H1 (cell line): Measurements from ENCODE around the gene FAM81A. TPM values are rescaled to one million over a fixed set of nuclear protein-coding genes. Genes with fewer than 3 reads are reported as not detected.

Source experiments
- CTCF ChIA-PET: fragments of 300-600 bp; sonication (Branson Sonifier 250); formaldehyde crosslinking; loops from one replicate; lab custom pipeline; 2021; ENCODE audit not compliant: partially characterized antibody; lab: Charles Lee
- POLR2A ChIA-PET: fragments of 300-600 bp; sonication (Branson Sonifier 250); formaldehyde crosslinking; loops from one replicate; lab custom pipeline; 2021; ENCODE audit warnings: inconsistent platforms; ENCODE audit not compliant: partially characterized antibody; lab: Charles Lee
- DNase-seq, 2 experiments: peaks; one replicate each; pipeline versions ENCODE4 v3.0.0 to v3.0.0-alpha.2; 2010 to 2022; ENCODE audit warnings: low spot score in 2 of 2, low read depth in 1 of 2, mixed read lengths in 1 of 2
- FAIRE-seq: peaks from 2 replicates; lab custom pipeline; 2011; peaks lifted over from hg19 to GRCh38; lab: Jason Lieb, UNC
- H2AFZ ChIP-seq: 2 replicates; pipeline ENCODE4 v1.8.1; 2012; ENCODE audit warnings: low read length, inconsistent platforms
- H2AK5ac ChIP-seq: 2 replicates; pipeline ENCODE4 v1.6.1; 2013; ENCODE audit warnings: low read depth, low read length
- H2BK120ac ChIP-seq: replicated peaks from 2 replicates; pipeline ENCODE3; 2013; ENCODE audit warnings: low read depth, low read length, inconsistent platforms
- H2BK12ac ChIP-seq: 2 replicates; pipeline ENCODE4 v1.6.1; 2013; ENCODE audit warnings: low read depth, low read length
- H2BK15ac ChIP-seq: 2 replicates; pipeline ENCODE4 v1.6.1; 2013; ENCODE audit warnings: low read length
- H2BK20ac ChIP-seq: 2 replicates; pipeline ENCODE4 v1.6.1; 2013; ENCODE audit warnings: low read length
- H2BK5ac ChIP-seq: 2 replicates; pipeline ENCODE4 v1.6.1; 2013; ENCODE audit warnings: low read depth, low read length
- H3K14ac ChIP-seq: 2 replicates; pipeline ENCODE4 v1.6.1; 2013; ENCODE audit warnings: inconsistent platforms; ENCODE audit not compliant: insufficient read length
- H3K18ac ChIP-seq: 2 replicates; pipeline ENCODE4 v1.6.1; 2013; ENCODE audit warnings: low read length; ENCODE audit errors: extremely low read depth
- H3K23ac ChIP-seq: 2 replicates; pipeline ENCODE4 v1.6.1; 2013; ENCODE audit warnings: inconsistent platforms; ENCODE audit not compliant: insufficient read length
- H3K23me2 ChIP-seq: 2 replicates; pipeline ENCODE4 v1.6.1; 2013; ENCODE audit warnings: low read depth, low read length
- H3K27ac ChIP-seq: 2 replicates; pipeline ENCODE4 v1.6.1; 2011; ENCODE audit warnings: low read depth, low read length, inconsistent platforms
- H3K27me3 ChIP-seq, 4 experiments: replicated peaks in 1 of 4; 1 replicate in 1 of 4; 2 replicates in 3 of 4; pipeline versions ENCODE4 v1.6.1 to v1.8.1; 2011 to 2013; ENCODE audit warnings: low read length in 3 of 4, mild to moderate bottlenecking in 3 of 4, inconsistent platforms in 2 of 4, mixed read lengths in 2 of 4, moderate library complexity in 1 of 4; ENCODE audit not compliant: control insufficient read depth in 3 of 4, insufficient read depth in 3 of 4; ENCODE audit errors: extremely low read depth in 1 of 4
- H3K36me3 ChIP-seq, 4 experiments: 2 replicates each; pipeline versions ENCODE4 v1.6.1 to v1.8.1; 2011 to 2013; ENCODE audit warnings: mild to moderate bottlenecking in 4 of 4, low read length in 3 of 4, moderate library complexity in 2 of 4, control low read depth in 1 of 4, inconsistent platforms in 1 of 4; ENCODE audit not compliant: insufficient read depth in 4 of 4, control insufficient read depth in 2 of 4
- H3K4ac ChIP-seq: replicated peaks from 2 replicates; pipeline ENCODE3; 2013; ENCODE audit warnings: low read length, low read depth, mixed read lengths, inconsistent platforms; ENCODE audit not compliant: insufficient read length
- H3K4me1 ChIP-seq, 4 experiments: replicated peaks in 1 of 4; 1 replicate in 1 of 4; 2 replicates in 3 of 4; pipeline versions ENCODE4 v1.6.1 to v1.8.1; 2011 to 2013; ENCODE audit warnings: low read length in 3 of 4, inconsistent platforms in 2 of 4, mixed read lengths in 1 of 4; ENCODE audit not compliant: insufficient read depth in 4 of 4, control insufficient read depth in 3 of 4
- H3K4me2 ChIP-seq, 2 experiments: 2 replicates each; pipeline versions ENCODE4 v1.6.1 to v1.8.1; 2011 to 2013; ENCODE audit warnings: low read depth in 2 of 2, low read length in 2 of 2, control low read depth in 1 of 2, inconsistent platforms in 1 of 2, mild to moderate bottlenecking in 1 of 2; ENCODE audit not compliant: insufficient read depth in 1 of 2
- H3K4me3 ChIP-seq, 4 experiments: fragments of 200-600, 300-600 bp in 1 of 4; sonication (generic), shearing (Covaris generic), sonication (Bioruptor Twin) in 1 of 4; 2 replicates each; pipeline versions ENCODE4 v1.5.1 to v1.8.1; 2011 to 2016; ENCODE audit warnings: low read length in 4 of 4, low read depth in 3 of 4, control low read depth in 2 of 4, inconsistent platforms in 2 of 4, mild to moderate bottlenecking in 2 of 4, mixed read lengths in 1 of 4, moderate library complexity in 1 of 4; ENCODE audit not compliant: insufficient read depth in 2 of 4; ENCODE audit errors: extremely low read depth in 1 of 4
- H3K56ac ChIP-seq: replicated peaks from 2 replicates; pipeline ENCODE3; 2013; ENCODE audit warnings: low read depth, mild to moderate bottlenecking, mixed read lengths, low read length, inconsistent platforms; ENCODE audit not compliant: insufficient read length
- H3K79me1 ChIP-seq: 2 replicates; pipeline ENCODE4 v1.6.1; 2013; ENCODE audit warnings: low read depth, low read length, control low read depth
- H3K79me2 ChIP-seq, 2 experiments: 2 replicates each; pipeline versions ENCODE4 v1.6.1 to v1.8.1; 2012 to 2013; ENCODE audit warnings: low read length in 2 of 2, mild to moderate bottlenecking in 2 of 2, inconsistent platforms in 1 of 2; ENCODE audit not compliant: insufficient read depth in 2 of 2, control insufficient read depth in 1 of 2
- H3K9ac ChIP-seq, 4 experiments: replicated peaks in 1 of 4; 1 replicate in 1 of 4; 2 replicates in 3 of 4; pipeline versions ENCODE4 v1.6.1 to v1.8.1; 2011 to 2013; ENCODE audit warnings: low read depth in 3 of 4, low read length in 3 of 4, control low read depth in 2 of 4, mild to moderate bottlenecking in 2 of 4, moderate library complexity in 2 of 4, inconsistent platforms in 1 of 4; ENCODE audit errors: extremely low read depth in 1 of 4
- H3K9me3 ChIP-seq, 2 experiments: 2 replicates each; pipeline versions ENCODE4 v1.6.1 to v1.8.1; 2012 to 2013; ENCODE audit warnings: mild to moderate bottlenecking in 2 of 2, moderate library complexity in 2 of 2, control low read depth in 1 of 2, inconsistent platforms in 1 of 2, low read depth in 1 of 2, low read length in 1 of 2, mixed read lengths in 1 of 2; ENCODE audit not compliant: insufficient read depth in 2 of 2
- H4K20me1 ChIP-seq, 2 experiments: replicated peaks in 1 of 2; 2 replicates each; pipeline versions ENCODE3 to v1.8.1; 2011 to 2013; ENCODE audit warnings: inconsistent platforms in 2 of 2, low read length in 2 of 2, mild to moderate bottlenecking in 1 of 2; ENCODE audit not compliant: insufficient read depth in 2 of 2, control insufficient read depth in 1 of 2
- H4K5ac ChIP-seq: 2 replicates; pipeline ENCODE4 v1.6.1; 2013; ENCODE audit warnings: low read length, low read depth, mixed read lengths, inconsistent platforms; ENCODE audit not compliant: insufficient read length
- H4K8ac ChIP-seq: 2 replicates; pipeline ENCODE4 v1.8.0; 2013; ENCODE audit warnings: mild to moderate bottlenecking, moderate library complexity, low read length, inconsistent platforms; ENCODE audit not compliant: insufficient read depth; ENCODE audit errors: extremely low read depth
- H4K91ac ChIP-seq: replicated peaks from 2 replicates; pipeline ENCODE3; 2013; ENCODE audit warnings: low read length, mixed read lengths, inconsistent platforms; ENCODE audit not compliant: insufficient read length
- BRCA1 ChIP-seq: IDR thresholded peaks from 2 replicates; pipeline ENCODE4 v1.6.1; 2012; ENCODE audit warnings: low read depth, low read length, improper control_type of control experiment
- FOSL1 ChIP-seq: IDR thresholded peaks from 2 replicates; pipeline ENCODE4 v1.6.1; 2011; ENCODE audit warnings: mild to moderate bottlenecking, low read depth, low read length, moderate library complexity; ENCODE audit not compliant: insufficient read depth
- SP2 ChIP-seq: IDR thresholded peaks from 2 replicates; pipeline ENCODE4 v1.6.1; 2012; ENCODE audit warnings: mild to moderate bottlenecking, low read length, inconsistent platforms
- WGBS, 2 experiments: shearing (Covaris generic) in 1 of 2; methylation state at CpG; one replicate each; pipeline versions ENCODE4 v1.1.6 to v1.1.7; 2013 to 2015; ENCODE audit warnings: low lambda C conversion rate in 2 of 2, mixed read lengths in 2 of 2, inconsistent platforms in 1 of 2, low coverage in 1 of 2, missing lambda C conversion rate in 1 of 2; ENCODE audit not compliant: insufficient replicate concordance in 2 of 2, insufficient coverage in 1 of 2, insufficient read length in 1 of 2; ENCODE audit errors: extremely low coverage in 1 of 2, missing lambda C conversion rate in 1 of 2; 5-methylcytosine and 5-hydroxymethylcytosine counted together
- polyA plus RNA-seq, 7 experiments: library from polyadenylated mRNA; depleted of rRNA in 3 of 7; stranded (reverse) in 5 of 7; unstranded in 2 of 7; fragments of >200 nt in 5 of 7; fragments of 200-250 nt in 2 of 7; gene quantifications; 1 replicate in 5 of 7; 2 replicates in 1 of 7; 4 replicates in 1 of 7; pipeline versions ENCODE4 v1.2.1 to v1.2.3, GENCODE V29; 2011 to 2013; ENCODE audit warnings: missing spikeins in 2 of 7, mixed read lengths in 2 of 7
- small RNA-seq: library from polyadenylated mRNA; stranded (forward); fragments of <200 nt; extraction: miRNeasy Mini kit (QIAGEN cat#:217004); gene quantifications from one replicate; pipeline ENCODE3, GENCODE V24; 2013; ENCODE audit not compliant: insufficient read depth
- total RNA-seq: library from RNA; stranded (reverse); fragmentation: NEBNext Ultra II Directional; extraction: Animal tissue kit (Norgen Biotek cat#: 25700); gene quantifications from 2 replicates; pipeline ENCODE4 v1.2.1, GENCODE V29; 2021

Gene FAM81A
- total and polyA plus RNA-seq, 2 of the 8 experiments (the other 6 are each of a cell fraction or from before 2014, with no cell fraction given): 0.56 to 3.0 TPM

GRCh38 chr15:59571606-59572005, 133.6 kb downstream of the FAM81A start:
- Histone ChIP-seq H4K91ac (no peak overlapping the region), H3K9me3 (no peaks in the 10 kb centered on the region)
- WGBS, 2 experiments: 99% methylated on average over 6 of the region's 6 CpGs; no CpG with 5 or more reads in 1 of the 2 experiments

More at GRCh38 chr15:59571606-59572005, 133.6 kb downstream of the FAM81A start:
- no peak overlapping the region for H3K56ac ChIP-seq
- no peak overlapping the region for H3K18ac ChIP-seq
- H3K4me1 ChIP-seq: no peaks in the 10 kb centered on the region
- H3K36me3 ChIP-seq: no peaks in the 10 kb centered on the region
- FAIRE-seq (no peak), DNase-seq (no peak)
- H3K27ac ChIP-seq: no peak overlapping the region
- H2BK120ac ChIP-seq: no peak overlapping the region
- no peaks in the 10 kb centered on the region for H3K27me3 ChIP-seq
- no peak overlapping the region for H3K23ac ChIP-seq
- ChIA-PET CTCF (interaction anchor here (0.6 to 2.2 kb wide), 2 partner anchors 39 to 458 kb away, joined by 3 to 4 read pairs; no protein-coding TSS in a partner anchor), POLR2A (no interaction called here)
- no peak overlapping the region for H3K4me2 ChIP-seq
- H2BK15ac ChIP-seq: no peak overlapping the region
- H3K79me1 ChIP-seq: no peaks in the 10 kb centered on the region
- H4K5ac ChIP-seq: no peak overlapping the region
- H4K20me1 ChIP-seq: no peaks in the 10 kb centered on the region
- no peak overlapping the region for H3K14ac ChIP-seq
- H4K8ac ChIP-seq: no peak overlapping the region
- H3K4me3 ChIP-seq: no peak overlapping the region
- no peak overlapping the region for H2BK20ac ChIP-seq
- H3K79me2 ChIP-seq: no peaks in the 10 kb centered on the region
- H3K23me2 ChIP-seq: no peaks in the 10 kb centered on the region
- no peak overlapping the region for H3K9ac ChIP-seq
- no peak overlapping the region for H2AK5ac ChIP-seq
- no peak overlapping the region for H2BK5ac ChIP-seq
- no peak overlapping the region for H3K4ac ChIP-seq
- H2BK12ac ChIP-seq: no peak overlapping the region
- H2AFZ ChIP-seq: no peak overlapping the region
- TF ChIP-seq FOSL1: no peak
- no peak for TF ChIP-seq BRCA1
- no peak for TF ChIP-seq SP2

Small RNAs within 50 kb of the gene (small RNA-seq; reads per million reads assigned to genes)
- not detected for gene RF00019

Other genes with a start within 250 kb of the FAM81A start
- gene LDHAL6B, start 231.3 kb upstream of the FAM81A start, total RNA-seq: not detected in 2 replicates
- not detected in 2 replicates for gene LDHAL6B, start 231.3 kb upstream of the FAM81A start, polyA plus RNA-seq (2011; rRNA removed)
- 138 and 142 TPM in 2 replicates for gene MYO1E, start 65.3 kb upstream of the FAM81A start, total RNA-seq
- 19.6 and 43.4 TPM in 2 replicates for gene MYO1E, start 65.3 kb upstream of the FAM81A start, polyA plus RNA-seq (2011; rRNA removed)
- gene GCNT3, start 173.6 kb downstream of the FAM81A start, total RNA-seq: not detected in 2 replicates
- not detected in 2 replicates for gene GCNT3, start 173.6 kb downstream of the FAM81A start, polyA plus RNA-seq (2011; rRNA removed)
- gene GTF2A2, start 219.3 kb downstream of the FAM81A start, total RNA-seq: 137 and 161 TPM in 2 replicates
- gene GTF2A2, start 219.3 kb downstream of the FAM81A start, polyA plus RNA-seq (2011; rRNA removed): 26.7 and 52.2 TPM in 2 replicates